ENCODE measurements around the gene DUSP5. TPM values are rescaled to one million over a fixed set of nuclear protein-coding genes. Genes with fewer than 3 reads are reported as not detected.

Gene DUSP5
- total and polyA plus RNA-seq, 4 experiments from 2014 or later, result 3.5 to 33.7 (median 7.2) TPM

- Histone ChIP-seq H3K27me3 (ENCODE audit: insufficient read depth, low read length) (no peaks in the 10 kb centered on the region), H3K27ac (ENCODE audit: low read depth, low read length) (no peak overlapping the region), H3K4me3 (ENCODE audit: low read length in 2 of 2) (no peak overlapping the region), H3K4me1 (ENCODE audit: insufficient read depth, low read length) (peaks cover 2% of the 10 kb centered on the region), H3K36me3 (ENCODE audit: insufficient read depth, low read length) (peaks cover 8% of the 10 kb centered on the region), H3K9me3 (ENCODE audit: control insufficient read depth in 1 of 2, low read length in 2 of 2) (no peaks in the 10 kb centered on the region)
- peaks cover 2 to 12% (median 3%) of the 10 kb centered on the region in 4 donors for H3K4me1 Mint-ChIP-seq
- H3K36me3 Mint-ChIP-seq, result peaks cover 23 to 24% of the 10 kb centered on the region in 2 donors
- H3K27me3 Mint-ChIP-seq, result no peaks in the 10 kb centered on the region
- ChIA-PET CTCF (ENCODE audit: partially characterized antibody) (no interaction called here), POLR2A (ENCODE audit: partially characterized antibody) (no interaction called here)
- no peak for DNase-seq
- peak overlapping the region in 2 of 7 donors; percentile 12 to 92 for H3K27ac Mint-ChIP-seq
- intact Hi-C loops (cut with micrococcal nuclease), result no loop called here
- no peaks in the 10 kb centered on the region for H3K9me3 Mint-ChIP-seq
- H3K4me3 Mint-ChIP-seq, result no peak overlapping the region
Measured at GRCh38 chr10:110516815-110517492, 19.2 kb downstream of the DUSP5 start.

GRCh38 chr10:110522365-110522988, 24.8 kb downstream of the DUSP5 start:
- CTCF ChIA-PET (ENCODE audit: partially characterized antibody), result interaction anchor here (0.9 to 1.3 kb wide), 3 partner anchors 16 to 212 kb away, joined by 3 read pairs; no protein-coding TSS in a partner anchor
- intact Hi-C loops (cut with micrococcal nuclease), result no loop called here
- H3K27me3 Mint-ChIP-seq, result no peaks in the 10 kb centered on the region
- Histone ChIP-seq H3K9me3 (ENCODE audit: control insufficient read depth in 1 of 2, low read length in 2 of 2) (no peaks in the 10 kb centered on the region), H3K4me1 (ENCODE audit: insufficient read depth, low read length) (peaks cover 11% of the 10 kb centered on the region), H3K4me3 (ENCODE audit: low read length in 2 of 2) (no peak overlapping the region), H3K27ac (ENCODE audit: low read depth, low read length) (no peak overlapping the region), H3K27me3 (ENCODE audit: insufficient read depth, low read length) (no peaks in the 10 kb centered on the region), H3K36me3 (ENCODE audit: insufficient read depth, low read length) (no peaks in the 10 kb centered on the region)
- H3K27ac Mint-ChIP-seq, result peak overlapping the region in 6 of 7 donors; percentile 1 to 83 (median 28)
- H3K36me3 Mint-ChIP-seq, result peaks cover 0 to 1% of the 10 kb centered on the region in 2 donors
- no peak for DNase-seq
- H3K9me3 Mint-ChIP-seq, result peaks cover 0 to 2% (median 0%) of the 10 kb centered on the region in 8 donors
- no peak overlapping the region for H3K4me3 Mint-ChIP-seq
- POLR2A ChIA-PET (ENCODE audit: partially characterized antibody), result interaction anchor here (1.0 to 3.3 kb wide), 3 partner anchors 24 to 168 kb away, joined by 3 to 13 read pairs (median 4); partner anchors contain the start of gene DUSP5
- H3K4me1 Mint-ChIP-seq, result peaks cover 15 to 24% (median 17%) of the 10 kb centered on the region in 4 donors

GRCh38 chr10:110523736-110524135, 26.0 kb downstream of the DUSP5 start:
- peak overlapping the region in 2 of 7 donors; percentile 6 to 18 for H3K27ac Mint-ChIP-seq
- Histone ChIP-seq H3K36me3 (ENCODE audit: insufficient read depth, low read length) (no peaks in the 10 kb centered on the region), H3K4me1 (ENCODE audit: insufficient read depth, low read length) (peaks cover 19% of the 10 kb centered on the region), H3K9me3 (ENCODE audit: control insufficient read depth in 1 of 2, low read length in 2 of 2) (no peaks in the 10 kb centered on the region), H3K27ac (ENCODE audit: low read depth, low read length) (no peak overlapping the region), H3K27me3 (ENCODE audit: insufficient read depth, low read length) (no peaks in the 10 kb centered on the region), H3K4me3 (ENCODE audit: low read length in 2 of 2) (no peak overlapping the region)
- no peak overlapping the region for H3K4me3 Mint-ChIP-seq
- no peaks in the 10 kb centered on the region for H3K27me3 Mint-ChIP-seq
- no peak for DNase-seq
- peaks cover 22 to 37% (median 23%) of the 10 kb centered on the region in 4 donors for H3K4me1 Mint-ChIP-seq
- peaks cover 0 to 2% (median 0%) of the 10 kb centered on the region in 8 donors for H3K9me3 Mint-ChIP-seq
- intact Hi-C loops (cut with micrococcal nuclease), result no loop called here
- POLR2A ChIA-PET (ENCODE audit: partially characterized antibody), result interaction anchor here (3.3 kb wide), 1 partner anchor 25 kb away, joined by 13 read pairs; the partner anchor contains the start of gene DUSP5
- H3K36me3 Mint-ChIP-seq, result peaks cover 0 to 1% of the 10 kb centered on the region in 2 donors
- CTCF ChIA-PET (ENCODE audit: partially characterized antibody), result no interaction called here

GRCh38 chr10:110524179-110524858, 26.6 kb downstream of the DUSP5 start:
- intact Hi-C loops (cut with micrococcal nuclease), result no loop called here
- no peak overlapping the region for H3K27ac ChIP-seq (ENCODE audit: low read depth, low read length)
- H3K4me1 ChIP-seq (ENCODE audit: insufficient read depth, low read length), result peaks cover 24% of the 10 kb centered on the region
- no peaks in the 10 kb centered on the region for H3K27me3 ChIP-seq (ENCODE audit: insufficient read depth, low read length)
- peak overlapping the region in 5 of 7 donors; percentile 37 to 90 (median 39) for H3K27ac Mint-ChIP-seq
- no peaks in the 10 kb centered on the region for H3K27me3 Mint-ChIP-seq
- POLR2A ChIA-PET (ENCODE audit: partially characterized antibody), result interaction anchor here (3.3 kb wide), 1 partner anchor 26 kb away, joined by 13 read pairs; the partner anchor contains the start of gene DUSP5
- no peak for DNase-seq
- H3K36me3 ChIP-seq (ENCODE audit: insufficient read depth, low read length), result no peaks in the 10 kb centered on the region
- H3K9me3 Mint-ChIP-seq, result peaks cover 0 to 2% (median 0%) of the 10 kb centered on the region in 8 donors
- peaks cover 0 to 1% of the 10 kb centered on the region in 2 donors for H3K36me3 Mint-ChIP-seq
- no peak overlapping the region for H3K4me3 ChIP-seq (ENCODE audit: low read length in 2 of 2)
- peaks cover 26 to 43% (median 29%) of the 10 kb centered on the region in 4 donors for H3K4me1 Mint-ChIP-seq
- CTCF ChIA-PET (ENCODE audit: partially characterized antibody), result no interaction called here
- H3K4me3 Mint-ChIP-seq, result no peak overlapping the region
- no peaks in the 10 kb centered on the region for H3K9me3 ChIP-seq (ENCODE audit: control insufficient read depth in 1 of 2, low read length in 2 of 2)

- ChIA-PET POLR2A (ENCODE audit: partially characterized antibody) (no interaction called here), CTCF (ENCODE audit: partially characterized antibody) (no interaction called here)
- Mint-ChIP-seq H3K4me1 (peaks cover 29 to 48% (median 34%) of the 10 kb centered on the region in 4 donors), H3K27me3 (no peaks in the 10 kb centered on the region), H3K4me3 (no peak overlapping the region), H3K9me3 (peaks cover 0 to 2% (median 0%) of the 10 kb centered on the region in 8 donors), H3K27ac (peak overlapping the region in 5 of 7 donors; percentile 37 to 90 (median 39)), H3K36me3 (no peaks in the 10 kb centered on the region)
- Histone ChIP-seq H3K9me3 (ENCODE audit: control insufficient read depth in 1 of 2, low read length in 2 of 2) (no peaks in the 10 kb centered on the region), H3K27me3 (ENCODE audit: insufficient read depth, low read length) (no peaks in the 10 kb centered on the region), H3K27ac (ENCODE audit: low read depth, low read length) (no peak overlapping the region), H3K36me3 (ENCODE audit: insufficient read depth, low read length) (no peaks in the 10 kb centered on the region), H3K4me1 (ENCODE audit: insufficient read depth, low read length) (peaks cover 30% of the 10 kb centered on the region), H3K4me3 (ENCODE audit: low read length in 2 of 2) (no peak overlapping the region)
- no peak for DNase-seq
- intact Hi-C loops (cut with micrococcal nuclease), result no loop called here
Measured at GRCh38 chr10:110524859-110525232, 27.1 kb downstream of the DUSP5 start.

GRCh38 chr10:110525349-110526260, 27.9 kb downstream of the DUSP5 start:
- H3K27ac Mint-ChIP-seq, result peak overlapping the region in 3 of 7 donors; percentile 4 to 37 (median 13)
- no peak overlapping the region for H3K4me3 ChIP-seq (ENCODE audit: low read length in 2 of 2)
- H3K4me1 ChIP-seq (ENCODE audit: insufficient read depth, low read length), result peaks cover 36% of the 10 kb centered on the region
- H3K9me3 Mint-ChIP-seq, result peaks cover 0 to 2% (median 0%) of the 10 kb centered on the region in 8 donors
- H3K4me3 Mint-ChIP-seq, result no peak overlapping the region
- DNase-seq, result no peak
- H3K36me3 Mint-ChIP-seq, result no peaks in the 10 kb centered on the region
- H3K9me3 ChIP-seq (ENCODE audit: control insufficient read depth in 1 of 2, low read length in 2 of 2), result no peaks in the 10 kb centered on the region
- POLR2A ChIA-PET (ENCODE audit: partially characterized antibody), result no interaction called here
- peaks cover 30 to 50% (median 37%) of the 10 kb centered on the region in 4 donors for H3K4me1 Mint-ChIP-seq
- intact Hi-C loops (cut with micrococcal nuclease), result no loop called here
- H3K27me3 ChIP-seq (ENCODE audit: insufficient read depth, low read length), result no peaks in the 10 kb centered on the region
- no peaks in the 10 kb centered on the region for H3K27me3 Mint-ChIP-seq
- H3K36me3 ChIP-seq (ENCODE audit: insufficient read depth, low read length), result no peaks in the 10 kb centered on the region
- no peak overlapping the region for H3K27ac ChIP-seq (ENCODE audit: low read depth, low read length)
- CTCF ChIA-PET (ENCODE audit: partially characterized antibody), result no interaction called here

All from CD4-positive, alpha-beta memory T cell (primary cell).